OCI-LY7 (cell line): ENCODE measurements around the gene LSM11.

ENCODE experiments used
- CTCF ChIP-seq: fragments of 200-600 bp; sonication (generic); conservative IDR thresholded peaks from 2 replicates; pipeline ENCODE4 v1.5.1; 2014; ENCODE audit warnings: mild to moderate bottlenecking, antibody characterized with exemption, low read length, moderate library complexity, mixed read lengths
- EZH2phosphoT487 ChIP-seq: fragments of 200-600 bp; sonication (generic); IDR thresholded peaks from 2 replicates; pipeline ENCODE4 v1.6.1; 2018; ENCODE audit warnings: low read depth, borderline replicate concordance, mild to moderate bottlenecking, mixed run types, antibody characterized with exemption, low read length, moderate library complexity, mixed read lengths

DNA sequence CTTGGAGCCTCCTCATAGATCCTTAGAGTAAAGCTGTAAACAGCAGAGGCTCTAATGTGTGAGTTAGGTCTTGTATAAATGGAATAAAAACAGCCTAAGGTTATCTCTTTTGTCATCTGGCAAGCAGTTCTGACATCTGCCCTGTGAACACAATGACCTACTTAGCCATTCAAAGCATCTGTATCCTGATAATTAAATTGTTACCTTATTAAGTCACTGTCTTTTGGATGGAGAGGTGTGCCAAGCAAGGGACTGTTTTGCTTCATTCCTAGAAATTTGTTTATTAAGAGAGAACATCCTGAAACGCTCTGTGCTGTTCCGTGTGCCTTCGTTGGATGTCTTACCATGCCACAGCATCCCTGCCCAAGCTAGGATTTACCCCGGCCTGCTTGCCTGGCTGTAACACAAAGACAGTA is 1.5 kb downstream of the LSM11 start:
- TF ChIP-seq CTCF (no peak), EZH2phosphoT487 (no peak)
